Hepatocyte (in vitro differentiated cells): ENCODE data around the gene CCDC78.

Source experiments
- CTCF ChIP-seq: fragments of 200-600 bp; sonication (generic); IDR thresholded peaks from 2 replicates; pipeline ENCODE4 v1.5.1; 2016; ENCODE audit warnings: antibody characterized with exemption, mild to moderate bottlenecking; ENCODE audit not compliant: poor library complexity
- EZH2 ChIP-seq: fragments of 200-600 bp; sonication (generic); IDR thresholded peaks from 2 replicates; pipeline ENCODE4 v1.6.1; 2016; ENCODE audit warnings: antibody characterized with exemption, mild to moderate bottlenecking, borderline replicate concordance

GRCh38 chr16:774086-775001, 48.1 kb upstream of the CCDC78 start:
- no peak for TF ChIP-seq CTCF
- no peak for TF ChIP-seq EZH2
